ENCODE results near the gene DLL4. TPM values are rescaled to one million over a fixed set of nuclear protein-coding genes. Genes with fewer than 3 reads are reported as not detected.

DLL4 gene
- total RNA-seq, 2 donors from 2014 or later: 0.20 to 0.64 TPM

GRCh38 chr15:40978141-40978540, 49.0 kb downstream of the DLL4 start:
- no peak for DNase-seq
- Histone ChIP-seq H3K9ac (ENCODE audit: extremely low read depth, low read length, poor library complexity, severe bottlenecking) (no peak overlapping the region), H3K27ac (ENCODE audit: low read depth, low read length) (no peak overlapping the region), H3K4me3 (ENCODE audit: low read length) (no peak overlapping the region), H3K27me3 (ENCODE audit: control insufficient read depth, insufficient read depth, low read length, poor library complexity, severe bottlenecking) (no peaks in the 10 kb centered on the region), H3K36me3 (ENCODE audit: control insufficient read depth, insufficient read depth, low read length) (peaks cover 71% of the 10 kb centered on the region), H3K4me1 (ENCODE audit: control insufficient read depth, insufficient read depth, low read length) (no peaks in the 10 kb centered on the region), H3K9me3 (ENCODE audit: control insufficient read depth, low read length) (no peaks in the 10 kb centered on the region)
- H3K9me3 Mint-ChIP-seq: no peaks in the 10 kb centered on the region
- no peak for TF ChIP-seq CTCF (conservative IDR thresholded peaks at IDR 0.05)
- no peaks in the 10 kb centered on the region for H3K27me3 Mint-ChIP-seq (ENCODE audit: insufficient read depth)
- WGBS, 2 experiments (ENCODE audit: insufficient coverage in 1 of 2, insufficient read length in 1 of 2): 96% methylated on average over 2 of the region's 2 CpGs
- H3K4me3 Mint-ChIP-seq: no peak overlapping the region
- peaks cover 67% of the 10 kb centered on the region for H3K36me3 Mint-ChIP-seq (ENCODE audit: low read depth)
- H3K4me1 Mint-ChIP-seq: peaks cover 13% of the 10 kb centered on the region
- peak overlapping the region; percentile 77 for H3K27ac Mint-ChIP-seq

- no peak for TF ChIP-seq CTCF (conservative IDR thresholded peaks at IDR 0.05)
- H3K27me3 Mint-ChIP-seq (ENCODE audit: insufficient read depth): no peaks in the 10 kb centered on the region
- DNase-seq: no peak
- no peaks in the 10 kb centered on the region for H3K4me1 ChIP-seq (ENCODE audit: control insufficient read depth, insufficient read depth, low read length)
- 92 to 96% methylated on average over 3 to 4 of the region's 4 CpGs for WGBS, 2 experiments (ENCODE audit: insufficient coverage in 1 of 2, insufficient read length in 1 of 2)
- H3K4me3 ChIP-seq (ENCODE audit: low read length): no peak overlapping the region
- H3K27ac Mint-ChIP-seq: peak overlapping the region; percentile 77
- H3K27me3 ChIP-seq (ENCODE audit: control insufficient read depth, insufficient read depth, low read length, poor library complexity, severe bottlenecking): no peaks in the 10 kb centered on the region
- no peak overlapping the region for H3K4me3 Mint-ChIP-seq
- H3K4me1 Mint-ChIP-seq: peaks cover 13% of the 10 kb centered on the region
- no peaks in the 10 kb centered on the region for H3K9me3 Mint-ChIP-seq
- H3K9me3 ChIP-seq (ENCODE audit: control insufficient read depth, low read length): no peaks in the 10 kb centered on the region
- H3K36me3 Mint-ChIP-seq (ENCODE audit: low read depth): peaks cover 71% of the 10 kb centered on the region
- H3K9ac ChIP-seq (ENCODE audit: extremely low read depth, low read length, poor library complexity, severe bottlenecking): no peak overlapping the region
- H3K36me3 ChIP-seq (ENCODE audit: control insufficient read depth, insufficient read depth, low read length): peaks cover 75% of the 10 kb centered on the region
- H3K27ac ChIP-seq (ENCODE audit: low read depth, low read length): no peak overlapping the region
Measured at GRCh38 chr15:40978562-40978961, 49.4 kb downstream of the DLL4 start.

- no peaks in the 10 kb centered on the region for H3K4me1 ChIP-seq (ENCODE audit: control insufficient read depth, insufficient read depth, low read length)
- H3K27ac ChIP-seq (ENCODE audit: low read depth, low read length): no peak overlapping the region
- Mint-ChIP-seq H3K4me1 (peaks cover 12% of the 10 kb centered on the region), H3K36me3 (ENCODE audit: low read depth) (peaks cover 92% of the 10 kb centered on the region), H3K27me3 (ENCODE audit: insufficient read depth) (no peaks in the 10 kb centered on the region), H3K4me3 (no peak overlapping the region), H3K9me3 (no peaks in the 10 kb centered on the region), H3K27ac (no peak overlapping the region)
- no peak for DNase-seq
- peaks cover 95% of the 10 kb centered on the region for H3K36me3 ChIP-seq (ENCODE audit: control insufficient read depth, insufficient read depth, low read length)
- no peak overlapping the region for H3K9ac ChIP-seq (ENCODE audit: extremely low read depth, low read length, poor library complexity, severe bottlenecking)
- 90 to 99% methylated on average over 2 to 3 of the region's 3 CpGs for WGBS, 2 experiments (ENCODE audit: insufficient coverage in 1 of 2, insufficient read length in 1 of 2)
- TF ChIP-seq CTCF (conservative IDR thresholded peaks at IDR 0.05): no peak
- no peak overlapping the region for H3K4me3 ChIP-seq (ENCODE audit: low read length)
- no peaks in the 10 kb centered on the region for H3K9me3 ChIP-seq (ENCODE audit: control insufficient read depth, low read length)
- no peaks in the 10 kb centered on the region for H3K27me3 ChIP-seq (ENCODE audit: control insufficient read depth, insufficient read depth, low read length, poor library complexity, severe bottlenecking)
Measured at GRCh38 chr15:40981186-40981585, 52.0 kb downstream of the DLL4 start.
